IMR-90 (cell line): Measurements from ENCODE around the gene TEX14. TPM values are rescaled to one million over a fixed set of nuclear protein-coding genes. Genes with fewer than 3 reads are reported as not detected.

Source experiments
- ATAC-seq: fragments of 200-7000 bp; cut with Tn5 transposase; 2 replicates; pipeline ENCODE4 v1.9.1; 2020; ENCODE audit warnings: low read depth, mild to moderate bottlenecking, moderate library complexity
- BruUV-seq: library from RNA; stranded (reverse); fragments of 400-500 nt; replicated peaks from 2 replicates; lab custom pipeline; 2021; lab: Mats Ljungman, UMichigan
- CTCF ChIA-PET: fragments of 300-600 bp; formaldehyde crosslinking; extraction: SDS; loops from one replicate; lab custom pipeline; 2021; ENCODE audit warnings: antibody characterized with exemption; lab: Yijun Ruan, JAX
- POLR2A ChIA-PET: fragments of 300-600 bp; sonication (Branson Sonifier 250); formaldehyde crosslinking; loops from one replicate; lab custom pipeline; 2022; ENCODE audit warnings: antibody characterized with exemption; ENCODE audit not compliant: unreplicated experiment; lab: Charles Lee
- DNase-seq: peaks from one replicate; pipeline ENCODE4 v3.0.0; 2013
- H2AFZ ChIP-seq: replicated peaks from 2 replicates; pipeline ENCODE3; 2013; ENCODE audit warnings: low read length, mild to moderate bottlenecking; ENCODE audit not compliant: poor library complexity
- H2AK5ac ChIP-seq: 2 replicates; pipeline ENCODE4 v1.6.1; 2013; ENCODE audit warnings: low read depth, low read length, inconsistent platforms
- H2AK9ac ChIP-seq: replicated peaks from 2 replicates; pipeline ENCODE3; 2013; ENCODE audit warnings: mild to moderate bottlenecking, low read depth, low read length, moderate library complexity; ENCODE audit not compliant: poor library complexity
- H2BK120ac ChIP-seq: 2 replicates; pipeline ENCODE4 v1.6.1; 2013; ENCODE audit warnings: low read depth, low read length, inconsistent platforms
- H2BK15ac ChIP-seq: 3 replicates; pipeline ENCODE4 v1.6.1; 2013; ENCODE audit warnings: low read depth, low read length, inconsistent platforms
- H2BK20ac ChIP-seq: 2 replicates; pipeline ENCODE4 v1.6.1; 2013; ENCODE audit warnings: low read depth, mild to moderate bottlenecking, inconsistent platforms, low read length, moderate library complexity
- H2BK5ac ChIP-seq: 2 replicates; pipeline ENCODE4 v1.6.1; 2013; ENCODE audit warnings: mild to moderate bottlenecking, low read depth, low read length, inconsistent platforms; ENCODE audit not compliant: poor library complexity, severe bottlenecking
- H3K14ac ChIP-seq: replicated peaks from 2 replicates; pipeline ENCODE4 v1.6.1; 2013; ENCODE audit warnings: low read depth, low read length, inconsistent platforms
- H3K18ac ChIP-seq: 2 replicates; pipeline ENCODE4 v1.6.1; 2013; ENCODE audit warnings: low read depth, low read length, control low read depth
- H3K23ac ChIP-seq: 2 replicates; pipeline ENCODE4 v1.6.1; 2013; ENCODE audit warnings: low read depth, low read length, inconsistent platforms
- H3K27ac ChIP-seq: 2 replicates; pipeline ENCODE4 v1.5.1; 2013; ENCODE audit warnings: mild to moderate bottlenecking, control low read depth, low read length; ENCODE audit not compliant: insufficient read depth
- H3K27me3 ChIP-seq: 2 replicates; pipeline ENCODE4 v1.6.1; 2013; ENCODE audit warnings: low read length; ENCODE audit not compliant: control insufficient read depth, insufficient read depth
- H3K36me3 ChIP-seq: 2 replicates; pipeline ENCODE4 v1.6.1; 2013; ENCODE audit warnings: low read length, mixed read lengths; ENCODE audit not compliant: control insufficient read depth, insufficient read depth
- H3K4ac ChIP-seq: 2 replicates; pipeline ENCODE4 v1.6.1; 2013; ENCODE audit warnings: low read depth, low read length, inconsistent platforms
- H3K4me1 ChIP-seq: 2 replicates; pipeline ENCODE4 v1.6.1; 2013; ENCODE audit warnings: low read length, mixed read lengths; ENCODE audit not compliant: control insufficient read depth, insufficient read depth
- H3K4me2 ChIP-seq: 2 replicates; pipeline ENCODE4 v1.6.1; 2013; ENCODE audit warnings: low read depth, mild to moderate bottlenecking, control low read depth, low read length, moderate library complexity
- H3K4me3 ChIP-seq: 2 replicates; pipeline ENCODE4 v1.5.1; 2013; ENCODE audit warnings: low read depth, mild to moderate bottlenecking, control low read depth, low read length, moderate library complexity; ENCODE audit not compliant: insufficient read depth
- H3K56ac ChIP-seq: 2 replicates; pipeline ENCODE4 v1.6.1; 2013; ENCODE audit warnings: low read length, inconsistent platforms; ENCODE audit not compliant: insufficient read depth; ENCODE audit errors: extremely low read depth
- H3K79me1 ChIP-seq, 2 experiments: 2 replicates each; pipeline ENCODE4 v1.6.1; 2013; ENCODE audit warnings: low read length in 2 of 2, inconsistent platforms in 1 of 2, low read depth in 1 of 2
- H3K9ac ChIP-seq: 2 replicates; pipeline ENCODE4 v1.6.1; 2013; ENCODE audit warnings: low read depth, low read length, control low read depth
- H3K9me1 ChIP-seq: 2 replicates; pipeline ENCODE4 v1.6.1; 2013; ENCODE audit warnings: low read length, inconsistent platforms; ENCODE audit not compliant: insufficient read depth
- H3K9me3 ChIP-seq: 2 replicates; pipeline ENCODE4 v1.6.1; 2013; ENCODE audit warnings: low read length; ENCODE audit not compliant: control insufficient read depth, insufficient read depth
- H4K20me1 ChIP-seq: 2 replicates; pipeline ENCODE4 v1.6.1; 2013; ENCODE audit warnings: low read length, inconsistent platforms; ENCODE audit not compliant: insufficient read depth
- H4K5ac ChIP-seq: 2 replicates; pipeline ENCODE4 v1.6.1; 2013; ENCODE audit warnings: mild to moderate bottlenecking, low read depth, low read length, control low read depth
- H4K8ac ChIP-seq, 2 experiments: 2 replicates each; pipeline ENCODE4 v1.6.1; 2013; ENCODE audit warnings: low read depth in 2 of 2, low read length in 2 of 2, control low read depth in 1 of 2, inconsistent platforms in 1 of 2
- H4K91ac ChIP-seq: 2 replicates; pipeline ENCODE4 v1.6.1; 2013; ENCODE audit warnings: low read depth, low read length, inconsistent platforms; ENCODE audit not compliant: insufficient read depth
- CTCF ChIP-seq: conservative IDR thresholded peaks from 2 replicates; pipeline ENCODE4 v1.5.1; 2012; ENCODE audit warnings: mild to moderate bottlenecking, low read depth, low read length, improper control_type of control experiment
- MAZ ChIP-seq: IDR thresholded peaks from 2 replicates; pipeline ENCODE4 v1.6.1; 2012; ENCODE audit warnings: low read depth, mild to moderate bottlenecking, low read length, improper control_type of control experiment, moderate library complexity, borderline replicate concordance
- NFE2L2 ChIP-seq: fragments of 150-350 bp; IDR thresholded peaks from 2 replicates; pipeline ENCODE4 v1.6.1; 2016; ENCODE audit warnings: low read depth, mild to moderate bottlenecking, low read length
- RCOR1 ChIP-seq: IDR thresholded peaks from 2 replicates; pipeline ENCODE4 v1.6.1; 2012; ENCODE audit warnings: mild to moderate bottlenecking, low read length, improper control_type of control experiment; ENCODE audit not compliant: insufficient replicate concordance
- SMC3 ChIP-seq: fragments of 150-350 bp; IDR thresholded peaks from 2 replicates; pipeline ENCODE4 v1.6.1; 2016; ENCODE audit warnings: low read depth, mild to moderate bottlenecking, antibody characterized with exemption, low read length, moderate library complexity
- USF2 ChIP-seq: fragments of 150-350 bp; IDR thresholded peaks from 2 replicates; pipeline ENCODE4 v1.6.1; 2017; ENCODE audit warnings: mild to moderate bottlenecking, antibody characterized with exemption, low read length, low read depth
- WGBS, 2 experiments: methylation state at CpG; one replicate each; pipeline versions ENCODE4 v1.1.5 to v1.1.7; 2013; ENCODE audit warnings: missing lambda C conversion rate in 2 of 2; ENCODE audit not compliant: insufficient read length in 1 of 2; ENCODE audit errors: extremely low coverage in 2 of 2; 5-methylcytosine and 5-hydroxymethylcytosine counted together
- dilution Hi-C: fragments of 300-500 bp; cut with HindIII; formaldehyde crosslinking; loops from one replicate; pipeline ENCODE4 v1.14.3; 2018; ENCODE audit warnings: low sequenced_read_pairs; ENCODE audit not compliant: unreplicated experiment
- in situ Hi-C: fragments of 300-500 bp; cut with MboI; formaldehyde crosslinking; loops from 3 replicates; pipeline ENCODE4 v1.14.3; 2019; ENCODE audit warnings: low sequenced_read_pairs, inconsistent platforms, mixed read lengths
- intact Hi-C: fragments of 100-400 bp; cut with micrococcal nuclease; formaldehyde crosslinking; loops from 2 replicates; pipeline ENCODE4 v1.10.0; 2022
- polyA plus RNA-seq, 3 experiments: library from polyadenylated mRNA; depleted of rRNA; stranded (reverse); fragments of >200 nt; gene quantifications; 2 replicates each; pipeline ENCODE4 v1.2.3, GENCODE V29; 2012; ENCODE audit warnings: low replicate concordance in 1 of 3
- total RNA-seq: library from RNA; depleted of rRNA; stranded (reverse); fragments of >200 nt; gene quantifications from 2 replicates; pipeline ENCODE4 v1.2.3, GENCODE V29; 2012

TEX14 gene
- total and polyA plus RNA-seq, 2 of the 4 experiments (the other 2 are of a cell fraction): not detected

- H2AK9ac ChIP-seq: no peak overlapping the region
- no peak overlapping the region for H4K8ac ChIP-seq
- H2BK20ac ChIP-seq: no peak overlapping the region
- dilution Hi-C loops (no loop called here), intact Hi-C loops (no loop called here), in situ Hi-C loops (no loop called here)
- no peak overlapping the region for H3K18ac ChIP-seq
- no peak overlapping the region for H3K56ac ChIP-seq
- no peaks in the 10 kb centered on the region for H4K20me1 ChIP-seq
- H2BK15ac ChIP-seq: no peak overlapping the region
- no peaks in the 10 kb centered on the region for H3K9me1 ChIP-seq
- no peak for DNase-seq
- H2BK5ac ChIP-seq: no peak overlapping the region
- H3K36me3 ChIP-seq: no peaks in the 10 kb centered on the region
- H3K23ac ChIP-seq: no peak overlapping the region
- H3K27ac ChIP-seq: no peak overlapping the region
- H4K91ac ChIP-seq: no peak overlapping the region
- no peak overlapping the region for H4K5ac ChIP-seq
- ChIA-PET CTCF (no interaction called here), POLR2A (no interaction called here)
- no peaks in the 10 kb centered on the region for H3K9me3 ChIP-seq
- no peak overlapping the region for H3K9ac ChIP-seq
- TF ChIP-seq CTCF: no peak
- no peak for TF ChIP-seq MAZ
- no peak for TF ChIP-seq USF2
- no peak for TF ChIP-seq NFE2L2
- TF ChIP-seq RCOR1: no peak
- TF ChIP-seq SMC3: no peak
- no peak overlapping the region for H3K4ac ChIP-seq
- no peak for ATAC-seq
- H3K79me1 ChIP-seq: no peaks in the 10 kb centered on the region
- peaks cover 9% of the 10 kb centered on the region for H3K27me3 ChIP-seq
- H2BK120ac ChIP-seq: no peak overlapping the region
- BruUV-seq: no TSS peak
- H3K4me3 ChIP-seq: no peak overlapping the region
- no peak overlapping the region for H3K4me2 ChIP-seq
- WGBS, 2 experiments: no CpG with 5 or more reads among the region's 5 CpGs
- H2AK5ac ChIP-seq: no peak overlapping the region
- no peak overlapping the region for H3K14ac ChIP-seq
- no peaks in the 10 kb centered on the region for H3K4me1 ChIP-seq
- H2AFZ ChIP-seq: no peak overlapping the region
These were observed 96.6 kb downstream of the TEX14 start for GRCh38 chr17:58595194-58595792.
